CD4-positive, alpha-beta T cell treated with Interleukin-4 for 4 hours (primary cell): ENCODE data around the gene PXDC1.
"Not testable (repeated sequence)": the region's sequence is repeated elsewhere in the genome, so short reads cannot be mapped to it uniquely, and the experiment has no call there.

Source experiments
- DNase-seq: peaks from one replicate; pipeline ENCODE4 v3.0.0-alpha.2; 2020

PXDC1 gene

GRCh38 chr6:3782876-3783832 is 31.6 kb upstream of the PXDC1 start:
- DNase-seq, result no peak

GRCh38 chr6:3781504-3781903 is 30.0 kb upstream of the PXDC1 start:
- no peak for DNase-seq

GRCh38 chr6:3779574-3779849 is 28.0 kb upstream of the PXDC1 start:
- no peak for DNase-seq

GRCh38 chr6:3778701-3779573 is 27.4 kb upstream of the PXDC1 start:
- no peak for DNase-seq

GRCh38 chr6:3777730-3778461 is 26.4 kb upstream of the PXDC1 start:
- no peak for DNase-seq

GRCh38 chr6:3776881-3777507 is 25.5 kb upstream of the PXDC1 start:
- no peak for DNase-seq

GRCh38 chr6:3775847-3776246 is 24.3 kb upstream of the PXDC1 start:
- no peak for DNase-seq

GRCh38 chr6:3775386-3775785 is 23.9 kb upstream of the PXDC1 start:
- DNase-seq, result no peak

- no peak for DNase-seq
Measured at GRCh38 chr6:3773678-3774298, 22.3 kb upstream of the PXDC1 start.

GRCh38 chr6:3772127-3772999 is 20.9 kb upstream of the PXDC1 start:
- DNase-seq, result not testable (repeated sequence)

- DNase-seq, result no peak
Measured at GRCh38 chr6:3771407-3772011, 20.0 kb upstream of the PXDC1 start.

GRCh38 chr6:3770023-3770720 is 18.7 kb upstream of the PXDC1 start:
- DNase-seq, result no peak

- DNase-seq, result no peak
Measured at GRCh38 chr6:3769610-3770009, 18.1 kb upstream of the PXDC1 start.

- DNase-seq, result no peak
Measured at GRCh38 chr6:3768502-3768901, 17.0 kb upstream of the PXDC1 start.

- DNase-seq, result not testable (repeated sequence)
Measured at GRCh38 chr6:3767483-3767882, 16.0 kb upstream of the PXDC1 start.

GRCh38 chr6:3766214-3766613 is 14.7 kb upstream of the PXDC1 start:
- DNase-seq, result no peak

- no peak for DNase-seq
Measured at GRCh38 chr6:3765415-3765814, 13.9 kb upstream of the PXDC1 start.

- no peak for DNase-seq
Measured at GRCh38 chr6:3764516-3765335, 13.2 kb upstream of the PXDC1 start.

GRCh38 chr6:3762852-3763251 is 11.3 kb upstream of the PXDC1 start:
- DNase-seq, result no peak
